ENCODE results near the gene GBE1.
"Not testable (repeated sequence)": the region's sequence is repeated elsewhere in the genome, so short reads cannot be mapped to it uniquely, and the experiment has no call there.

Gene GBE1

GRCh38 chr3:81760924-81761903, at the start of gene GBE1:
GBE1 (minus strand) TSS chr3:81761645; CDS start chr3:81761517, 128 bp downstream.
- peak; percentile 93 for DNase-seq

- DNase-seq = no peak
These were observed 47.5 kb upstream of the GBE1 start for GRCh38 chr3:81808900-81809299.

GRCh38 chr3:81799403-81799802, 38.0 kb upstream of the GBE1 start:
- DNase-seq = no peak

GRCh38 chr3:81793410-81793809, 32.0 kb upstream of the GBE1 start:
- DNase-seq = no peak

- no peak for DNase-seq
These were observed 28.7 kb upstream of the GBE1 start for GRCh38 chr3:81790117-81790516.

GRCh38 chr3:81789691-81790090, 28.2 kb upstream of the GBE1 start:
- no peak for DNase-seq

GRCh38 chr3:81788610-81789009, 27.2 kb upstream of the GBE1 start:
- DNase-seq = no peak

GRCh38 chr3:81788044-81788443, 26.6 kb upstream of the GBE1 start:
- no peak for DNase-seq

- DNase-seq = no peak
These were observed 21.1 kb upstream of the GBE1 start for GRCh38 chr3:81782585-81782984.

- DNase-seq = no peak
These were observed 17.3 kb upstream of the GBE1 start for GRCh38 chr3:81778678-81779182.

GRCh38 chr3:81776643-81777042, 15.2 kb upstream of the GBE1 start:
- no peak for DNase-seq

- no peak for DNase-seq
These were observed 9.3 kb upstream of the GBE1 start for GRCh38 chr3:81770710-81771109.

GRCh38 chr3:81769299-81769698, 7.9 kb upstream of the GBE1 start:
- no peak for DNase-seq

GRCh38 chr3:81767250-81767859, 5.9 kb upstream of the GBE1 start:
- not testable (repeated sequence) for DNase-seq

- DNase-seq = no peak
These were observed 4.0 kb upstream of the GBE1 start for GRCh38 chr3:81765400-81765799.

- DNase-seq = no peak
These were observed 3.2 kb upstream of the GBE1 start for GRCh38 chr3:81764665-81765064.

GRCh38 chr3:81764002-81764401, 2.6 kb upstream of the GBE1 start:
- DNase-seq = no peak

- DNase-seq = no peak
These were observed 1.6 kb upstream of the GBE1 start for GRCh38 chr3:81763001-81763400.

GRCh38 chr3:81761904-81762580, 597 bp upstream of the GBE1 start:
- no peak for DNase-seq

GRCh38 chr3:81760215-81760614, 1.2 kb downstream of the GBE1 start:
- no peak for DNase-seq

GRCh38 chr3:81758771-81759170, 2.7 kb downstream of the GBE1 start:
- DNase-seq = not testable (repeated sequence)

GRCh38 chr3:81758275-81758674, 3.2 kb downstream of the GBE1 start:
- DNase-seq = no peak

- no peak for DNase-seq
These were observed 7.9 kb downstream of the GBE1 start for GRCh38 chr3:81753416-81754027.
